Testis (tissue), 2 donors: ENCODE data around the gene NR1I2.

ENCODE experiments used
- CTCF ChIP-seq, 3 experiments: fragments of 450-650 bp in 2 of 3; fragments of 200-600 bp in 1 of 3; sonication (generic) in 1 of 3; IDR thresholded peaks; one replicate each; pipeline ENCODE4 v1.5.1; 2016 to 2019; ENCODE audit warnings: antibody characterized with exemption in 3 of 3, mild to moderate bottlenecking in 2 of 3, moderate library complexity in 1 of 3
- POLR2A ChIP-seq: fragments of 450-650 bp; IDR thresholded peaks from one replicate; pipeline ENCODE4 v1.6.1; 2017; ENCODE audit warnings: antibody characterized with exemption, mild to moderate bottlenecking, moderate library complexity

- TF ChIP-seq CTCF (IDR thresholded peaks at IDR 0.05): no peak
- TF ChIP-seq POLR2A: no peak
Measured at GRCh38 chr3:119859728-119860127, 77.8 kb downstream of the NR1I2 start.
